AG20443 (cell line): ENCODE results near the gene WDR93.

Experiments used
- DNase-seq: peaks from one replicate; pipeline ENCODE4 v3.0.0; 2012; ENCODE audit warnings: low spot score, mixed read lengths

WDR93 gene

GRCh38 chr15:89790206-89790605 is 99.6 kb downstream of the WDR93 start:
- no peak for DNase-seq

DNA sequence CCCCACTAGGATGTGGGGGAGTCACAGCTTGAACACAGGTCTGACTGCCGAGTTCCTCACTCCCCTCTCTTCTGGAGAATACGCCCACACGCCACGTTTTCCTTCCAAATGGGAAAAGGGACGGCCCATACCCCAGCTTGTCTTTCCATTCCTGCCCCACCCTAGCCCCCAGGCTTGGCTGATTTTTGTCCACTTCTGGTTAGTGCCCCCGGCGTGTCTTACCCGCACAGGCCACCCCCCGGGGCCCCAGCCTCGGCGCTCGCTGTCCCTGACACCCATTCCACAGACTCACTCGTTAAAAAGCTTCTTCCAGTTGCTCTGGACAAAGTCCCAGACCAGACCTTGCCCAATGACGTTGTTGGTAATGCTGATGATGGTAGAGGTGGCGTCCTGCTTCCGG is 100.0 kb downstream of the WDR93 start:
- no peak for DNase-seq

- no peak for DNase-seq
Observed at GRCh38 chr15:89792106-89792805, 101.6 kb downstream of the WDR93 start.
